ENCODE results near the gene IRF2.

Gene IRF2

GRCh38 chr4:184373886-184374405 is 100.4 kb downstream of the IRF2 start:
- in situ Hi-C loops (cut with HindIII; ENCODE audit: low sequenced_read_pairs), result no loop called here

GRCh38 chr4:184371390-184371787 is 103.0 kb downstream of the IRF2 start:
- in situ Hi-C loops (cut with HindIII; ENCODE audit: low sequenced_read_pairs), result no loop called here

GRCh38 chr4:184370711-184371389 is 103.5 kb downstream of the IRF2 start:
- in situ Hi-C loops (cut with HindIII; ENCODE audit: low sequenced_read_pairs), result no loop called here

GRCh38 chr4:184369871-184370270 is 104.5 kb downstream of the IRF2 start:
- in situ Hi-C loops (cut with HindIII; ENCODE audit: low sequenced_read_pairs), result no loop called here

GRCh38 chr4:184368731-184369130 is 105.6 kb downstream of the IRF2 start:
- in situ Hi-C loops (cut with HindIII; ENCODE audit: low sequenced_read_pairs), result no loop called here

- in situ Hi-C loops (cut with HindIII; ENCODE audit: low sequenced_read_pairs), result no loop called here
These were observed 106.1 kb downstream of the IRF2 start for GRCh38 chr4:184368290-184368689.

GRCh38 chr4:184364100-184364921 is 110.0 kb downstream of the IRF2 start:
- in situ Hi-C loops (cut with HindIII; ENCODE audit: low sequenced_read_pairs), result no loop called here

- in situ Hi-C loops (cut with HindIII; ENCODE audit: low sequenced_read_pairs), result no loop called here
These were observed 111.1 kb downstream of the IRF2 start for GRCh38 chr4:184363258-184363657.

- in situ Hi-C loops (cut with HindIII; ENCODE audit: low sequenced_read_pairs), result no loop called here
These were observed 112.0 kb downstream of the IRF2 start for GRCh38 chr4:184362396-184362795.

- in situ Hi-C loops (cut with HindIII; ENCODE audit: low sequenced_read_pairs), result no loop called here
These were observed 112.9 kb downstream of the IRF2 start for GRCh38 chr4:184361443-184361842.

GRCh38 chr4:184359888-184360287 is 114.5 kb downstream of the IRF2 start:
- in situ Hi-C loops (cut with HindIII; ENCODE audit: low sequenced_read_pairs), result no loop called here

GRCh38 chr4:184358521-184359232 is 115.7 kb downstream of the IRF2 start:
- in situ Hi-C loops (cut with HindIII; ENCODE audit: low sequenced_read_pairs), result no loop called here

GRCh38 chr4:184357772-184358171 is 116.6 kb downstream of the IRF2 start:
- in situ Hi-C loops (cut with HindIII; ENCODE audit: low sequenced_read_pairs), result no loop called here

- in situ Hi-C loops (cut with HindIII; ENCODE audit: low sequenced_read_pairs), result no loop called here
These were observed 117.2 kb downstream of the IRF2 start for GRCh38 chr4:184357165-184357564.

- in situ Hi-C loops (cut with HindIII; ENCODE audit: low sequenced_read_pairs), result no loop called here
These were observed 118.0 kb downstream of the IRF2 start for GRCh38 chr4:184356366-184356765.

GRCh38 chr4:184355857-184356256 is 118.5 kb downstream of the IRF2 start:
- in situ Hi-C loops (cut with HindIII; ENCODE audit: low sequenced_read_pairs), result no loop called here

GRCh38 chr4:184355111-184355604 is 119.2 kb downstream of the IRF2 start:
- in situ Hi-C loops (cut with HindIII; ENCODE audit: low sequenced_read_pairs), result no loop called here

GRCh38 chr4:184352891-184353290 is 121.5 kb downstream of the IRF2 start:
- in situ Hi-C loops (cut with HindIII; ENCODE audit: low sequenced_read_pairs), result no loop called here

GRCh38 chr4:184351560-184352451 is 122.5 kb downstream of the IRF2 start:
- in situ Hi-C loops (cut with HindIII; ENCODE audit: low sequenced_read_pairs), result no loop called here

GRCh38 chr4:184350964-184351363 is 123.4 kb downstream of the IRF2 start:
- in situ Hi-C loops (cut with HindIII; ENCODE audit: low sequenced_read_pairs), result no loop called here

Measured in endothelial cell of hepatic sinusoid (primary cell).